Mesangial cell (primary cell): ENCODE measurements around the gene C1QTNF5. TPM values are rescaled to one million over a fixed set of nuclear protein-coding genes. Genes with fewer than 3 reads are reported as not detected.

Experiments
- total RNA-seq: library from RNA; depleted of rRNA; stranded (reverse); fragments of >200 nt; gene quantifications from 2 replicates; pipeline ENCODE4 v1.2.3, GENCODE V29; 2015

The C1QTNF5 gene, protein sequence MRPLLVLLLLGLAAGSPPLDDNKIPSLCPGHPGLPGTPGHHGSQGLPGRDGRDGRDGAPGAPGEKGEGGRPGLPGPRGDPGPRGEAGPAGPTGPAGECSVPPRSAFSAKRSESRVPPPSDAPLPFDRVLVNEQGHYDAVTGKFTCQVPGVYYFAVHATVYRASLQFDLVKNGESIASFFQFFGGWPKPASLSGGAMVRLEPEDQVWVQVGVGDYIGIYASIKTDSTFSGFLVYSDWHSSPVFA
- 1.6 and 8.5 TPM in 2 replicates for total RNA-seq

GRCh38 chr11:119340335-119341221, at the start of gene C1QTNF5:
TSS of gene C1QTNF5 (minus strand) at chr11:119340883. CDS start at chr11:119340397, 486 bp downstream.

GRCh38 chr11:119381181-119381988, 40.7 kb upstream of the C1QTNF5 start, which contains the start of gene USP2:
TSS of gene USP2 (minus strand) at chr11:119381690. CDS start at chr11:119373480, 8,210 bp downstream.

GRCh38 chr11:119346605-119347004, 5.9 kb upstream of the C1QTNF5 start, which contains the start of gene MFRP:
TSS of gene MFRP (minus strand) at chr11:119346705. CDS start at chr11:119346513, 192 bp downstream.

GRCh38 chr11:119334174-119334930, 6.3 kb downstream of the C1QTNF5 start, which contains the start of gene RNF26:
TSS of gene RNF26 (plus strand) at chr11:119334527. CDS start at chr11:119335123, 596 bp downstream.

DNA sequence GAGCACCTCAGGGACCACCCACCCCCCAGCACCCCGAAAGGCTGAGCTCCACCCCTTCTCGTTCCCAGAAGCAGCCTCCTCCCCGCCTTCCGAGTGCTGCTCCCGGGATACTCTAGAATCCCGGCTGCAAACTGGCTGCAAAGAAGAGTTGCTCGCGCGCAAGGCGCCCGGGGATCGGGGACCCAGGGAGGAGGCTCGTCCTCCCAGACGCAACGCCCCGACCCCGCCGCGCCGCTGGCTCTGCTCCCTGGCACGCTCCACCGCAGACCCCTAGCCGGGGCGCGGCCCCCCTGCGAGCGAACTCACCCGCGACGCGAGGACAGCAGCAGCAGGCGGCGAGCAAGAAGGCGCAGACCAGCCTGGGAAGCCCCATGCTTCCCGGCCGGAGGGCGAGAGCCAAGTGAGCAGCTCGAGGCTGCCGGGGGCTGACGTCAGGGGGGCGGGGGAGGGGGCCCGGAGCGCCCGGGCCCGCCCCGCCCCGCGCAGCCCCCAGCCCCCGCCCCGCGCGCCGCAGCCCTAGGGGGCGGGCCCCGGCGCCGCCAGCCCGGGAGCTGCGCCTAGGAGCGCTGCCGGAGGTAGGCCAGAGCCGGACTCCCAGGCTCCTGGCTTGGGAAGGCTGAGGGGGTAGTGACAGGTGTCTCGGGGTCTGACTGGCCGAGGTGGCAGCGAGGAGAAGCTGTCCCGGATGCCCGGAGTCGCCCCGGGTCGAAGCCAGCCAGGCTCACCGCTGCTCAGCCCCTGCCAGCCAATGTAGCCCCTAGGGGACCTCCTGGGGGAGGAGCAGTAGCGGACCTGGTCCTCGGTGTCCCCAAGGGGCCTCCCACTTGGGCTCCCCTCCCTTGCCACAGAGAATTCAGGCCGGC, 23.7 kb downstream of the C1QTNF5 start, which contains the start of gene MCAM:
TSS of gene MCAM (minus strand) at position 402 of the 863 bp plus-strand sequence. CDS start at position 373, 29 bp downstream.

Other genes starting within 250 kb of the C1QTNF5 start
- gene DPAGT1, start 239.0 kb downstream of the C1QTNF5 start, total RNA-seq, result 31.8 and 41.1 TPM in 2 replicates
- 5.8 and 8.6 TPM in 2 replicates for gene C2CD2L, start 233.5 kb downstream of the C1QTNF5 start, total RNA-seq
- gene HINFP, start 219.3 kb downstream of the C1QTNF5 start, total RNA-seq, result 10.9 and 32.2 TPM in 2 replicates
- gene ABCG4, start 191.8 kb downstream of the C1QTNF5 start, total RNA-seq, result 0.49 and 1.1 TPM in 2 replicates
- gene NLRX1, start 172.2 kb downstream of the C1QTNF5 start, total RNA-seq, result 19.1 and 25.4 TPM in 2 replicates
- gene NHERF4, start 155.4 kb downstream of the C1QTNF5 start, total RNA-seq, result 0.25 TPM in 1 of 2 replicates, not detected in the other
- 11.9 and 14.0 TPM in 2 replicates for gene CBL, start 134.5 kb downstream of the C1QTNF5 start, total RNA-seq
- 304 and 613 TPM in 2 replicates for gene MCAM, start 23.8 kb downstream of the C1QTNF5 start, total RNA-seq
- gene RNF26, start 6.4 kb downstream of the C1QTNF5 start, total RNA-seq, result 21.7 and 39.4 TPM in 2 replicates
- not detected in 2 replicates for gene MFRP, start 5.8 kb upstream of the C1QTNF5 start, total RNA-seq
- 1.1 and 11.3 TPM in 2 replicates for gene USP2, start 40.8 kb upstream of the C1QTNF5 start, total RNA-seq
- 144 and 380 TPM in 2 replicates for gene THY1, start 82.3 kb upstream of the C1QTNF5 start, total RNA-seq